NCI-H1048 (cell line): ENCODE results near the gene COL16A1.

Experiments
- DNase-seq: peaks from one replicate; lab custom pipeline; 2025; lab: John Stamatoyannopoulos, UW

The COL16A1 gene

GRCh38 chr1:31703431-31704270 lies at the start of gene COL16A1:
Gene COL16A1 (minus strand): TSS chr1:31704017. CDS start chr1:31702193, 1,824 bp downstream.
- DNase-seq = no peak

DNA sequence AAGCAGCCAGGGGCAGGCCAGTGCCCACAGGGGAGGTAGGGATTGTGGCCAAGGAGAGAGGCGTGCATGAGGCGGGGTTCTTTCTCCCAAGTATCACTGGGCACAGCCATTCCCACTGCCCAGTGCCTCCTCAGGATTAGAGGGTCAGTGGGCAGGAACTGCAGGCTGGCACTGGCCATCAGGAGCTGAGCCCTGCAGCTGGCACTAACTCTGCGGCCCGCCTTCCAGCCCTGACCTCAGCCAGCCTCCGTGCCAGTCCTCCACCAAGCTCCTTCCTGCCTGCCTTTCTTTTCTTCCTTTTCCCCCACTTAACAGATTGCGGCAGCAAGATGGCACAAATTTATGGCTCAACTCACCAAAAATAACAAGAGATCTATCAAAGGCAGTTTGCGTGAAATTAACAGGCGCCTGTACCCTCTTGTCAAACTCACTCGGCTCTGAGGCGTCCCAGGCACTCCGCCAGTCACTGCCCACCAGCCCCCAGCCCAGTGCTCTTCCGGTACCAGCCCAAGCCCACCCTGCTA lies 49.2 kb upstream of the COL16A1 start:
- no peak for DNase-seq

- no peak for DNase-seq
Measured at GRCh38 chr1:31752258-31752657, 48.4 kb upstream of the COL16A1 start.

GRCh38 chr1:31751822-31752241 lies 48.0 kb upstream of the COL16A1 start:
- no peak for DNase-seq

DNA sequence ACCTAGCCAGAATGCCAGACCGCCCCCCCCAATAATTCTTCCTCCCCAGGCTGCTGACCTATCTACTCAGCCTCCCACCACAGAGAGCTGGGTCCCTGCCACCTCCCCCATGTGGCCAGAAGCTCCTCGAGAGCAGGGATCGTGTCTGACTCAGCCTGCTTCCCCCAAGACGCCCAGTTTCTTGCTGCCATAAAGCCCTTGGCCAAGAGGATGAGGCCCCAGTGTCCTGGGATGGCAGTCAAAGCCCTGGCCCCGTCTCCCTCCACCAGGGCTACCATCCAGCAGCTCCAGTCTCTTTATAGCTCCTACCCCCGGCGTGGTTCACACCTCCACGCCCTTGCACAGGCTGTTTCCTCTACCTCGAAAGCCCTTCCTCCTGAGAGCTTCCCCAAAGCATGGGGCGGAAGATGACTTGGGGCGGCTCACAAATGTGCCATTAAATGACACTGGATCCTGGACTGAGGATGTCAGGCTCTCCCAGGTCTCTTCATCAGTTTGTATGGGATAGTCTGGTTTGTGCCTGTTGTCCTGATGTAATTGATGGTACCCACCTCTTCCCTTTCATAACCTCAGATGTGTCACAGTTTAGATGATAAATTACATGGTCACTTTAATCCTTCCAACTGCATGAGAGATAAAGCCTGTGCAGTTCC lies 47.2 kb upstream of the COL16A1 start:
- DNase-seq = no peak

DNA sequence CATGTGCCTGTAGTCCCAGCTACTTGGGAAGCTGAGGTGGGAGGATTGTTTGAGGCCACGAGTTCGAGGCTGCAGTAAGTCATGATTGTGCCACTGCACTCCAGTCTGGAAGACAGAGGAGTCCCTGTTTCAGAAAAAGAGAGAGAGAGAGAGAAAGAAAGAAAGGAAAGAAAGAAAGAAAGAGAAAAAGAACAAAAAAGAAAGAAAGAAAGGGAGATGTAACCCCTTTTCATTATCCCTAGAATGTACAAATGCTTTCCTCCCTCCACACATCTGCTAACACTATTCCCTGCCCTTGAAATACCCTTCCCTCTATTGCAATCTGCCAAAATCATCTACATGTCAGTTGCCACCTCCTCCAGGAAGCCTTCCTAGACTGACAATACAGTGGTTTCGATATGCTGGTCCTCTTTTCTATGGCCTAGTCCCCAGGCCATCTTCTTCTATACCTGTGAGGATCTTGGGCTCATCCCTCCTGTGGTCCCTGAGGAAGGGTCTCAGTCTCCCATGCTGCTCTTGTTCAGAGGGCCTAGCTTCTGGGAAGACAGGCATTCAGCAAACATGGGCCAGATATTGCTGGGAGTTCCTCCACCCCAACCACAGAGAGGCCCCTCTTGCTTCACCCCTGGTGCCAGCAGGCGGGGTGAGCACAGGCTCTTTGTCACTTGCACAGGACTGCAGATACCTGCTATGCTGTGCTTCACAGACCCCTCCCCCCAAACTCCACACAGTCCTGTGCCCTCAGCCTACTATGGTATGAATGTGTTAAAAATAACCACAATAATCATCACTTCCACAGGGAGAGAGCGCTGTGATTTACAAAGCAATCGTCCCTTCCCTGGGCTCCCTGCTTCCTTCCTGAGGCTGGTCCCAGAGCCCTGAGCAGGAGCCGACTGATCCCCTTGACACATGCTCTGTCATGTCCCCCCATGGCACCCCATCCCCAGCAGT lies 46.2 kb upstream of the COL16A1 start:
- no peak for DNase-seq

DNA sequence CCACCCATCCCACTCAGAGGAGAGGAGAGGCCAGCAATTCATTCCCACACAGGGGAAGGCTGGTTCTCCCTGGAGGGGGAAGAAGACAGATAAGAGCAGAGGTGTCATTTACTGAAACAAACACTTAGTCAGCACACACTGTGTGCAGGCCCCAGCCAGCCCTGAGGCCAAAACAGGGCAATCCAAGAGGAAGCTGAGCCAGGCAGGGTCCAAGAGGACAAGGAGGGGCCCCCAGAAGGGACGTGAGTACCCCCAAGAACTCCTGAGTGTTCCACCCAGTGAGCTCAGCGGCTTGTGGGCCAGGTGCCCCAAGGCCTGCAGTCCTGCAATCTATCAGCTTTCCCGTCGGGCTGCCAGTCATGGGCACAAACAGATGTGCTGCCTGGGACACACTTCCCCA lies 44.5 kb upstream of the COL16A1 start:
- DNase-seq = no peak

DNA sequence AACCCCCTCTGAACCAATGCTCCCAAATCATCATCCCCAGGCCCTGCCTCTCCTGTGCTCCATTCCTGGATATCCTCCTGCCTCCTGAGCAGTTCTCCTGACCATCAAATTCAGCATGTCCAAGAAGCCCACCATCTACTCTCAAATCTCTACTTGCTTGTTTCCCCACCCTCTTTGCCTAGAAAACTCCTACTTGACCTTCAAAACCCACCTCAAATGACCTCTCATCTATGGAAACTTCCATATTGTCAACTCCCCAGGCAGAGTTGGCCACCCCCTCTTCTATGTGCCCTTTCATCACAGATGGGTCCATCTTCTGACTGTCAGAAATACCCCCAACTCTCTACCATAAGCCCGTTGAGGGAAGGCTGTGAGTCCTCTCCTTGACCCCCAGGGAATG lies 43.5 kb upstream of the COL16A1 start:
- DNase-seq = no peak

DNA sequence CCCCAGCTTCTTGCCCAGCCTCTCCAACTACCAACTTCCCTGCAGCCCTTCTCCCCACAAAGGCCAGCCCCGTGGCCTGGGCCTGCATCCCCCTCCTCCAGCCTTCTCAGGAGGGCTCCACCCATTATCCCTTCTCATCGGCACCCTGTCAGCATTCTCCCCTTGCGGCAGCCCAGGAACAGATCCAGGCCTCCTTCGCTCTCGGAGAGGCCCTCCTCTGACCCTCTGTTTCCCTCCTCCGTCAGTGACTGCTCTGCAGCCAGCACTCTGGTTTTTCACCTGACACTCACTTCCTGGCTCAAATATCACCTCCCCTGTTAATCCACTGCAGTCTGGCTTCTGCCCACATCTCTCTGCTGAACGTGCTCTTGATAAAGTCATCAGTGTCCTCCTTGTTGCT lies 42.9 kb upstream of the COL16A1 start:
- DNase-seq = no peak

DNA sequence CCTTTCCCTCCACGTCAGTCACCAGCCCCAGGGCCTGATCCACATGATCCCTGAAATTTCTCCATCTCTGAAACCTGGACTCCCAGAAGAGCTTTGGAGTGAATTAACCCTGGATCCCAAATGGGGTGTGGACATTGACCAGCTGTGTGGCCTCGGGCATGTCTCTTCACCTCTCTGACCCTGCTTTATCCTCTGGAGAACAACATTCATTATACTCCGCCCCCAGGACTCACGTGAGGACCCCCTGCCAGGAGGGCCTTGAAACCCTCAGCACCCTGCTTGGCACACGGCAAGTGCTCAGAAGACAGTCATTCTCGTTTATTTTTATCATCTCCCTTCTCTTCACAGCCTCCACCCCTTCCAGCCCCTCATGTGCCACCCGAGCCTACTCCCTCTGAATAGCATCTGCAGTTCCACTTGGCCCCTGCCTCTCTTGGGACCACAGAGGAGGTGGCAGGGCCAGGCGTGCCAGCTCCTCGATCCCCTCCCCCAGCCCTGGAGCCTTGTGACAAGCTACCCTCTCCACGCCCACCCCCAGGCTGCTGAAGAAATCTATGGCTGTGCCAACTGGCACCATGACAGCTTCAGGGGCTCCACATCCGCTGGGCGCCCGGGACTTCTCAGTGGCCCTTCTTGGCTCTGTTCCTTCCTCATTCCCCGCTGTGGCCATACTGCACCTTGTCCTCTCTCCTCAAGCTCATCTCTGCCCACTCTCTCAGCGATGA lies 42.3 kb upstream of the COL16A1 start:
- DNase-seq = no peak

- no peak for DNase-seq
Measured at GRCh38 chr1:31745096-31745945, 41.5 kb upstream of the COL16A1 start.

- DNase-seq = no peak
Measured at GRCh38 chr1:31744165-31744888, 40.5 kb upstream of the COL16A1 start.

GRCh38 chr1:31742462-31743212 lies 38.8 kb upstream of the COL16A1 start:
- DNase-seq = no peak

GRCh38 chr1:31739346-31739745 lies 35.5 kb upstream of the COL16A1 start:
- no peak for DNase-seq

DNA sequence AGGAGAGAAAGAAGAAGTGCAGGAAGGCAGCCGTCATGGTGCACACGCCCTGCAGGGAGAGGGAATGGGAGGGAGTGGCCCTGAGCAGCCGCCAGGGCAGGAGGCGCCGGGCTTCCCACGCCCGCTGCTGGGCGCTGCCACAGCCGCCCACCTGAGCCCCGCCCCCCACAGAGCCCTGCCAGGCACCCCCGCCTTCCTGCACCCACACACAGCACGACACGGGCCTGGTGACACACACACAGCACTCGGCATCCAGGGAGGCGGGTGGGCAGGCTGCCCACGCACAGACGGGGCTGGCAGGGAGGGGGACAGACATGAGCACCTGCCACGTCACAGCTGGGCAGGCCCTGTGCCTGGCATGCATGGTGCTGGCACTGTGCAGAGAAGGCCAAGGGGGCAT lies 32.9 kb upstream of the COL16A1 start:
- DNase-seq = no peak

DNA sequence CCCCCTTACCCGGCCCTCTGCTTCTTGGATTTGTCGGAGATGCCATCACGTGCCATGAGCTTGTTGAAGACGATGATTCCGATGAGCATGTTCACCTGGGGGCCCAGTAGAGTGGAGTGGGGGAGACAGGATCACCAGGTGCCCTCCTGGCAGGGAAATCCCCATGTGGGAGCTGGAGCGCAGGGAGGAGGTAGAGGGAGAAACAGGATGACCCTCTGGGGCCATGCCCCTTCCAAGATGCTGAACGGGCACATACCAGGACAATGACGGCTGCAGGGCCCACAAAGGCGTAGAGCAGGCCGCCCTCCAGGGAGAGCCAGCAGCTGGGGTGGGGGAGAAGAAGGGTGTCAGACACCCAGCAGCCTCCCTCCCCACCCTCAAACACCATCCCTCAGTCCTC lies 31.8 kb upstream of the COL16A1 start:
- no peak for DNase-seq

GRCh38 chr1:31734582-31735107 lies 30.8 kb upstream of the COL16A1 start:
- DNase-seq = no peak

DNA sequence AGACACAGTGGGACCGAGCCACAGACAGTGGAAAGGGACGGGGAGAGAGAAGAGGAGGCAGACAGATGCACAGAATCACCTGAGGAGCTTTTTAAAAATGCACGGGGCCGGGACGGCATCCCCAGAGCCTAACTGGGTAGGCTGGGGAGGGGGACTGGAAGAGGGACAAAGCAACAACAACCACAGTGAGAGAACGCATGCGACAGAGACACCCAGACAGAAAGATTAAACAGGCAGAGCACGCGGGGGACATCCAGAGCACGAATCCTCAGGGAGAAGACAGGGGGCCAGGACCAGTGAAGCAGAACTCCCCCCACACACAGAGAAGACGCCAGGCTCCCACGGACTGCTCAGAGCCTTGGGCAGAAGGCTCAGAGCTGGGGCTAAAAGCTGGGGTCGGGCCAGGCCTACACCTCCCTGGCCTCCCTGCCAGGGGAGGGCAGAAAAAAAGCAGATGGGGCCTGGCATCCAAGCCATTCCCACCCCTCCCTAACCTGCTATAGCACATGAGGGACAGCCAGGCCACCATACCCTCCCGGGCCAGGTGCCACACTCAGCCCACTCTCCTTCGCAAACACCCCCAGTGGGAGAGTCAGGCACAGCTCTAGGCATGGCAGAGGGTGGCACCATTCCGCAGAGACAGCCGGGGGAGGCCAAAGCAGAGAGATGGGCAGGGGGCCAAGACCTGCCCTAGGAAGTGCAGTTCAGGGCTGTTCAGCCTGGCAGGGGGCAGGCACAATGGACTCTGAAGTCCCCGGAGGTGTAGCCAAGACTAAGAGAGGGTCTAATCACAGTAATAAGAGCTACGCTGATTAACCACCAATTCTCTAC lies 29.8 kb upstream of the COL16A1 start:
- DNase-seq = no peak
